ENCODE data around the gene RASGRF2.

The RASGRF2 gene

GRCh38 chr5:81209869-81210493, 249.8 kb downstream of the RASGRF2 start:
- no peak for TF ChIP-seq CTCF (IDR thresholded peaks at IDR 0.05; ENCODE audit: low read depth, low read length, missing control alignments)
- no peak overlapping the region for H3K4me3 ChIP-seq (replicated peaks; ENCODE audit: low read depth, low read length)
- DNase-seq (ENCODE audit: extremely low read depth, low read depth): no peak

- no peak for TF ChIP-seq CTCF (IDR thresholded peaks at IDR 0.05; ENCODE audit: low read depth, low read length, missing control alignments)
- DNase-seq (ENCODE audit: extremely low read depth, low read depth): no peak
- H3K4me3 ChIP-seq (replicated peaks; ENCODE audit: low read depth, low read length): no peak overlapping the region
These were observed 252.1 kb downstream of the RASGRF2 start for GRCh38 chr5:81212211-81212751.

- no peak overlapping the region for H3K4me3 ChIP-seq (replicated peaks; ENCODE audit: low read depth, low read length)
- no peak for DNase-seq (ENCODE audit: extremely low read depth, low read depth)
- no peak for TF ChIP-seq CTCF (IDR thresholded peaks at IDR 0.05; ENCODE audit: low read depth, low read length, missing control alignments)
These were observed 252.9 kb downstream of the RASGRF2 start for GRCh38 chr5:81213070-81213469.

- no peak for TF ChIP-seq CTCF (IDR thresholded peaks at IDR 0.05; ENCODE audit: low read depth, low read length, missing control alignments)
- no peak overlapping the region for H3K4me3 ChIP-seq (replicated peaks; ENCODE audit: low read depth, low read length)
- no peak for DNase-seq (ENCODE audit: extremely low read depth, low read depth)
These were observed 254.7 kb downstream of the RASGRF2 start for GRCh38 chr5:81214848-81215247.

- TF ChIP-seq CTCF (IDR thresholded peaks at IDR 0.05; ENCODE audit: low read depth, low read length, missing control alignments): no peak
- no peak overlapping the region for H3K4me3 ChIP-seq (replicated peaks; ENCODE audit: low read depth, low read length)
- no peak for DNase-seq (ENCODE audit: extremely low read depth, low read depth)
These were observed 256.0 kb downstream of the RASGRF2 start for GRCh38 chr5:81216152-81216551.

- H3K4me3 ChIP-seq (replicated peaks; ENCODE audit: low read depth, low read length): no peak overlapping the region
- DNase-seq (ENCODE audit: extremely low read depth, low read depth): no peak
- TF ChIP-seq CTCF (IDR thresholded peaks at IDR 0.05; ENCODE audit: low read depth, low read length, missing control alignments): no peak
These were observed 259.2 kb downstream of the RASGRF2 start for GRCh38 chr5:81219389-81219788.

GRCh38 chr5:81222285-81222684, 262.1 kb downstream of the RASGRF2 start:
- DNase-seq (ENCODE audit: extremely low read depth, low read depth): no peak
- no peak for TF ChIP-seq CTCF (IDR thresholded peaks at IDR 0.05; ENCODE audit: low read depth, low read length, missing control alignments)
- no peak overlapping the region for H3K4me3 ChIP-seq (replicated peaks; ENCODE audit: low read depth, low read length)

Data from HFF-Myc (cell line).